OCI-LY7 (cell line): ENCODE results near the gene C17orf78.

Experiments used
- EZH2phosphoT487 ChIP-seq: fragments of 200-600 bp; sonication (generic); IDR thresholded peaks from 2 replicates; pipeline ENCODE4 v1.6.1; 2018; ENCODE audit warnings: low read depth, borderline replicate concordance, mild to moderate bottlenecking, mixed run types, antibody characterized with exemption, low read length, moderate library complexity, mixed read lengths
- TF ChIP-seq, protein P1 (sequence below): fragments of 200-600 bp; sonication (generic); conservative IDR thresholded peaks from 2 replicates; pipeline ENCODE4 v1.5.1; 2014; ENCODE audit warnings: mild to moderate bottlenecking, antibody characterized with exemption, low read length, moderate library complexity, mixed read lengths

DNA sequence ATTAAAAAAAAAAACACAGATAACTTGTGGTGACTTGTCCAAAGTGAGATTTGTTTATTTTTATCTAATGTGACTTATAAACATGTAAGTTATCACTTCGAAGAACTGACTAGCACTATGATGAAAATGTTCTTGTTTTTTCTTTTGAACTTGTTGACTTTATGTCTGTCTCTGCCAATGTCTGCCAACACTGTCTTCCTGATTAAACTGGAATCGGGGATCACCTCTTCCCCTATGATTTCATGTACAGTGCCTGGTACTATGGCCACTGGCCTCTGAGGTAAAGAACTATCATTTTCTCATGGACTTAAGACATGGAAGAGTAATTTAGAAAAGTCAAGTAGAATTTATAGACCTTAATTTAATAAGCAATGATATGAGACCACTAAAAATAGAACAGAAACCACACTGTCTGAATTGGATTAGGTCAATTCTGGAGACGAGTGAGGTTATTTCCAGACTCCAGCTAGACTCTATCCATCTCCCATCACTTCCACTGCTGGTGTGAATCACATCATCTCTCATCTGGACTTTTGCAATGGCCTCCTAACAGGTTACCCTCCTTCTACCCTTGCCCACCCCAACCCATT lies 8.9 kb downstream of the C17orf78 start:
- TF ChIP-seq, protein P1, sequence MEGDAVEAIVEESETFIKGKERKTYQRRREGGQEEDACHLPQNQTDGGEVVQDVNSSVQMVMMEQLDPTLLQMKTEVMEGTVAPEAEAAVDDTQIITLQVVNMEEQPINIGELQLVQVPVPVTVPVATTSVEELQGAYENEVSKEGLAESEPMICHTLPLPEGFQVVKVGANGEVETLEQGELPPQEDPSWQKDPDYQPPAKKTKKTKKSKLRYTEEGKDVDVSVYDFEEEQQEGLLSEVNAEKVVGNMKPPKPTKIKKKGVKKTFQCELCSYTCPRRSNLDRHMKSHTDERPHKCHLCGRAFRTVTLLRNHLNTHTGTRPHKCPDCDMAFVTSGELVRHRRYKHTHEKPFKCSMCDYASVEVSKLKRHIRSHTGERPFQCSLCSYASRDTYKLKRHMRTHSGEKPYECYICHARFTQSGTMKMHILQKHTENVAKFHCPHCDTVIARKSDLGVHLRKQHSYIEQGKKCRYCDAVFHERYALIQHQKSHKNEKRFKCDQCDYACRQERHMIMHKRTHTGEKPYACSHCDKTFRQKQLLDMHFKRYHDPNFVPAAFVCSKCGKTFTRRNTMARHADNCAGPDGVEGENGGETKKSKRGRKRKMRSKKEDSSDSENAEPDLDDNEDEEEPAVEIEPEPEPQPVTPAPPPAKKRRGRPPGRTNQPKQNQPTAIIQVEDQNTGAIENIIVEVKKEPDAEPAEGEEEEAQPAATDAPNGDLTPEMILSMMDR: no peak
- TF ChIP-seq EZH2phosphoT487: no peak
